NCI-H2227 (cell line): ENCODE results near the gene SAP130.
"Not testable (repeated sequence)": the region's sequence is repeated elsewhere in the genome, so short reads cannot be mapped to it uniquely, and the experiment has no call there.

Experiments
- DNase-seq: peaks from one replicate; lab custom pipeline; 2025; ENCODE audit not compliant: unreplicated experiment; lab: John Stamatoyannopoulos, UW

The SAP130 gene

GRCh38 chr2:127953849-127954248 is 74.0 kb downstream of the SAP130 start:
- DNase-seq, result no peak

- no peak for DNase-seq
These were observed 74.6 kb downstream of the SAP130 start for GRCh38 chr2:127953128-127953718.

- no peak for DNase-seq
These were observed 76.8 kb downstream of the SAP130 start for GRCh38 chr2:127951026-127951425.

- DNase-seq, result no peak
These were observed 77.6 kb downstream of the SAP130 start for GRCh38 chr2:127950264-127950663.

GRCh38 chr2:127945281-127945680 is 82.6 kb downstream of the SAP130 start:
- DNase-seq, result no peak

GRCh38 chr2:127943186-127943585 is 84.7 kb downstream of the SAP130 start:
- no peak for DNase-seq

- no peak for DNase-seq
These were observed 85.9 kb downstream of the SAP130 start for GRCh38 chr2:127942002-127942401.

- no peak for DNase-seq
These were observed 86.4 kb downstream of the SAP130 start for GRCh38 chr2:127941461-127941860.

GRCh38 chr2:127940641-127941040 is 87.2 kb downstream of the SAP130 start:
- DNase-seq, result no peak

- no peak for DNase-seq
These were observed 92.5 kb downstream of the SAP130 start for GRCh38 chr2:127935337-127935736.

GRCh38 chr2:127932199-127932876 is 95.5 kb downstream of the SAP130 start:
- no peak for DNase-seq

GRCh38 chr2:127929449-127929848 is 98.4 kb downstream of the SAP130 start:
- no peak for DNase-seq

GRCh38 chr2:127927384-127927783 is 100.5 kb downstream of the SAP130 start:
- no peak for DNase-seq

GRCh38 chr2:127917916-127918315 is 109.9 kb downstream of the SAP130 start:
- DNase-seq, result no peak

GRCh38 chr2:127913808-127914457 is 113.9 kb downstream of the SAP130 start:
- DNase-seq, result no peak

- no peak for DNase-seq
These were observed 116.1 kb downstream of the SAP130 start for GRCh38 chr2:127911737-127912136.

- DNase-seq, result no peak
These were observed 117.4 kb downstream of the SAP130 start for GRCh38 chr2:127910415-127910814.

GRCh38 chr2:127909019-127909418 is 118.8 kb downstream of the SAP130 start:
- DNase-seq, result no peak

GRCh38 chr2:127907733-127908400 is 120.0 kb downstream of the SAP130 start:
- not testable (repeated sequence) for DNase-seq

GRCh38 chr2:127906206-127906926 is 121.5 kb downstream of the SAP130 start:
- DNase-seq, result peak; percentile 84
